Fibroblast of lung (primary cell): ENCODE results near the gene PRSS48.

Experiments
- EZH2 ChIP-seq: IDR thresholded peaks from 2 replicates; pipeline ENCODE4 v1.5.1; 2012; ENCODE audit warnings: low read length, control low read depth, mild to moderate bottlenecking; ENCODE audit errors: missing control alignments
- TF ChIP-seq, protein P1 (sequence below), 2 donors: IDR thresholded peaks in 1 of 2; conservative IDR thresholded peaks in 1 of 2; 1 replicate in 1 of 2; 2 replicates in 1 of 2; pipeline ENCODE4 v1.5.1; 2011 to 2012; ENCODE audit warnings: low read length in 2 of 2, control low read depth in 1 of 2, inconsistent platforms in 1 of 2, low read depth in 1 of 2, mild to moderate bottlenecking in 1 of 2

DNA sequence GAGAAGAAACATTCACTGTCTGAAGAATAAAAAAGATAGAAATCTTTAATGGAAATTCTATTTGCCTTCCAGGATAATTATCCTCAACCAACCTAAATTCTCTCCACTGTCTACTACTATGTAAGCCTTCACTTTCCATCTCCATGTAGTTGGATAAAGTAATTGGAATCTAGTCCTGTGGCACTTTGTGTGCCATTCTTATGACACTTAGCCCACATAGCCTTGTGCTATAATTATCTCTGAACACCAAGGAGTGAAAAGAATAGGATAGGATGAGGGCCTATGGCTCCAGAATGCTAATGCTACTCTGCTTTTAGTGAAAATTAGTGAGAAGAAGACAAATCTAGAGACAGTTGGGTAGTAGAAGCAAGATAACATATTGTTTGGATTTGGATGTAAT, 20.2 kb downstream of the PRSS48 start:
- TF ChIP-seq, protein P1, sequence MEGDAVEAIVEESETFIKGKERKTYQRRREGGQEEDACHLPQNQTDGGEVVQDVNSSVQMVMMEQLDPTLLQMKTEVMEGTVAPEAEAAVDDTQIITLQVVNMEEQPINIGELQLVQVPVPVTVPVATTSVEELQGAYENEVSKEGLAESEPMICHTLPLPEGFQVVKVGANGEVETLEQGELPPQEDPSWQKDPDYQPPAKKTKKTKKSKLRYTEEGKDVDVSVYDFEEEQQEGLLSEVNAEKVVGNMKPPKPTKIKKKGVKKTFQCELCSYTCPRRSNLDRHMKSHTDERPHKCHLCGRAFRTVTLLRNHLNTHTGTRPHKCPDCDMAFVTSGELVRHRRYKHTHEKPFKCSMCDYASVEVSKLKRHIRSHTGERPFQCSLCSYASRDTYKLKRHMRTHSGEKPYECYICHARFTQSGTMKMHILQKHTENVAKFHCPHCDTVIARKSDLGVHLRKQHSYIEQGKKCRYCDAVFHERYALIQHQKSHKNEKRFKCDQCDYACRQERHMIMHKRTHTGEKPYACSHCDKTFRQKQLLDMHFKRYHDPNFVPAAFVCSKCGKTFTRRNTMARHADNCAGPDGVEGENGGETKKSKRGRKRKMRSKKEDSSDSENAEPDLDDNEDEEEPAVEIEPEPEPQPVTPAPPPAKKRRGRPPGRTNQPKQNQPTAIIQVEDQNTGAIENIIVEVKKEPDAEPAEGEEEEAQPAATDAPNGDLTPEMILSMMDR (conservative IDR thresholded peaks at IDR 0.05 in 1 of 2, IDR thresholded peaks at IDR 0.05 in 1 of 2; ENCODE audit: low read depth in 1 of 2, low read length in 2 of 2): no peak
- TF ChIP-seq EZH2: no peak
